Measurements from ENCODE around the gene DOCK4.

The DOCK4 gene

DNA sequence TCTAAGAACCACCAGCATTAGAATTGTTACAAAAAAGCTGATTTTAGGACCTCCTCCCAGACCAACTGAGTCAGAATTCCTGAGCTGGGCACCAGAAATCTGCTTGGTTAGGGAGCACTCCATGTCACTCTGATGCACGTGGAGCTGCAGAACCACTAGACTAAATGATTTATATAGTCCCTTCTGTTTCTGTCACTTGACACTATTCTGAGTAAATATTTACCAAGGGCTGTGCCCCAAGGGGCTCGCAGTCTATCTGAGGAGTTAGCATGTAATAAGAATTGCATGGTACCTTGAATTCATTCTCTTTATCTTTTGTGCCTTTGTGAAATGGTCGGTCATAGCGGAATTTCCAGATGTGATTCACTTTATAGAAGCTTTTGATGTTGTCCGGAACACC is 447.9 kb downstream of the DOCK4 start:
- TF ChIP-seq, protein P1, sequence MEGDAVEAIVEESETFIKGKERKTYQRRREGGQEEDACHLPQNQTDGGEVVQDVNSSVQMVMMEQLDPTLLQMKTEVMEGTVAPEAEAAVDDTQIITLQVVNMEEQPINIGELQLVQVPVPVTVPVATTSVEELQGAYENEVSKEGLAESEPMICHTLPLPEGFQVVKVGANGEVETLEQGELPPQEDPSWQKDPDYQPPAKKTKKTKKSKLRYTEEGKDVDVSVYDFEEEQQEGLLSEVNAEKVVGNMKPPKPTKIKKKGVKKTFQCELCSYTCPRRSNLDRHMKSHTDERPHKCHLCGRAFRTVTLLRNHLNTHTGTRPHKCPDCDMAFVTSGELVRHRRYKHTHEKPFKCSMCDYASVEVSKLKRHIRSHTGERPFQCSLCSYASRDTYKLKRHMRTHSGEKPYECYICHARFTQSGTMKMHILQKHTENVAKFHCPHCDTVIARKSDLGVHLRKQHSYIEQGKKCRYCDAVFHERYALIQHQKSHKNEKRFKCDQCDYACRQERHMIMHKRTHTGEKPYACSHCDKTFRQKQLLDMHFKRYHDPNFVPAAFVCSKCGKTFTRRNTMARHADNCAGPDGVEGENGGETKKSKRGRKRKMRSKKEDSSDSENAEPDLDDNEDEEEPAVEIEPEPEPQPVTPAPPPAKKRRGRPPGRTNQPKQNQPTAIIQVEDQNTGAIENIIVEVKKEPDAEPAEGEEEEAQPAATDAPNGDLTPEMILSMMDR (conservative IDR thresholded peaks at IDR 0.05), result no peak
- no peak for TF ChIP-seq ZFX (IDR thresholded peaks at IDR 0.05)
- H3K27ac ChIP-seq, result no peak overlapping the region

DNA sequence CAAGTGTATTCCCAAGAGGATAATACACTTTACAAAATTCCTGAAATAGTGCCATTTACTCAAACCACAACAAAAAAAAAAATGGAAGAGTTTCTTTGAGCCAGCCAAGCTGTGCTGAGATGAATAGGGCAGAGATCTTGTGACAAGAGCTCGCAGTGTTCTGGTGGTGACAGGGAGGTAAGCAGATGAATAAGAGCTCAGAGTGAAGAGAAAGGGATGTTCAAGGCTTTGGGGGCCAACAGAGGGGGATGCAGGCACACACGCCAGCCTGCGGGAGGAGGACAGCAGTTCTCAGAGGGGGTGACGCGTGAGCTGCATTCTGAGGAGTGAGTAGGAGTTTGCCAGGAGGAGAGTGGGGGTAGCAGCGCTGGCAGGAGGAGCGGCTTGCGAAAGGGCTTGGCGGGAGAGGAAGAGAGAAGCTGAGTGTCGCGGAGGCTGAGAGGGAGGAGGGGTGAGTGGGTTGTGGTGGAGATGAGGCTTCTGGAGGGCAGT is 449.5 kb downstream of the DOCK4 start:
- TF ChIP-seq, protein P1 (conservative IDR thresholded peaks at IDR 0.05), result no peak
- no peak for TF ChIP-seq ZFX (IDR thresholded peaks at IDR 0.05)
- no peak overlapping the region for H3K27ac ChIP-seq

DNA sequence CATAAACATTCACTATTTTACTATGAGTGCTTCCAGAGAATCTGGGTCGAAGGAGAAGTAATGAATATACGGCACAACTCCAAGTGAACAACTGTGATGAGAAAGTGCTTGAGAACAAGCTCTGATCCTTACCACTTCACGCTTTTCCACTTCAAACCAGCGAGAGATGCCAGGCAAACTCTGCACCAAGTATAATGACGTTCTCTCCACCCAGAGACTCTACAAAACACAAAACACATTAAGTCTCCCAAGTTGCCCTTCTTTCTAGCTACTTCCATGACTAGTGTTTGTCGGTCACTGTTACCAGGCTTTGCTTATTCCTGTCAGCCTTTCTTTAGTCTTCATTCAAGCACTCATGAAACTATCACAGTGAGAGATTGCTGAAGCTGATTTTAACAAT is 450.8 kb downstream of the DOCK4 start:
- TF ChIP-seq, protein P1 (conservative IDR thresholded peaks at IDR 0.05), result no peak
- TF ChIP-seq ZFX (IDR thresholded peaks at IDR 0.05), result no peak
- no peak overlapping the region for H3K27ac ChIP-seq

DNA sequence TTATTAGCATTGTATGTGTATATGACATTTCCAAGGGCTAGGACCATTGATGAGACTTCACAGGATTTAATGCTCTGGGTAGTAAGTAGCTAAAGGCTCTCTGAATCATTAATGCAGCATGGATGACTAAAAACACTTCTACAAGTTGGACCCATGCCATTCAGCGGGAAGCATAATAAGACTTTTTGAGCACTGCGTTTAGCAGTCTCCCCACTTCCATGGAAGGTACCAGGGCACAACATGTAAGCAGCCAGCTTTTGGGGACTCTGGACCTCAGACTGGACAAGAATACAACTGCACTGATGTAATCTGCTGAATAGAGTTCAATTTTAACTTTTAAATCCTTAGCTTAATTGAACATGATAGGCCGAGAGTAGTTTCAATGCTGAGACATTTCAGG is 452.2 kb downstream of the DOCK4 start:
- H3K27ac ChIP-seq, result no peak overlapping the region
- TF ChIP-seq, protein P1 (conservative IDR thresholded peaks at IDR 0.05), result no peak
- TF ChIP-seq ZFX (IDR thresholded peaks at IDR 0.05), result no peak

DNA sequence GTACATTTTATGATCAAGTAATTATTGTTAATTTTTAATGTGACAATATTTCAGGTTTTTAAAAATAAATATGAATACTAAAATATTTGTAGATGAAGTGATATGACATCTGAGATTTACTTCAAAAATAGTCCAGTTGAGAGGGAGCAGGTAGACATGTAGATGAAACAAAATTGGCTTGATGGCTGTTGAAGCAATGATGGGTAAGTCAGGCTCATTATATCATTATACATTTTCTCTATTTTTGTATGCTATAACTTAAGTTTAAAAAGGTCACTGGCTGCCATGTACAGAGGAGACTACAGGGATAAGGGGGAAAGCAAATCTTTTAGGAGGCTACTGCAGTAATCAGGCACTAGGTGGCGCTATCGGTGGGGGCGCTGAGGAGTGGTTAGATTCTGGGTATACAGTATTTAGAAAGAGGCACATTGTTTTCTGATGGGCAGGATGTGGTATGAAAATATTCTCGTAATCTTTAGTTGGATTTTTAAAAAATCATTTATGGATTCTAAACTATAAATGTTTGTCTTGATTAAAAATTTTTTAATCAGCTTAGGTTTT is 454.1 kb downstream of the DOCK4 start:
- TF ChIP-seq, protein P1 (conservative IDR thresholded peaks at IDR 0.05), result peak; percentile 100
- no peak for TF ChIP-seq ZFX (IDR thresholded peaks at IDR 0.05)
- H3K27ac ChIP-seq, result no peak overlapping the region

DNA sequence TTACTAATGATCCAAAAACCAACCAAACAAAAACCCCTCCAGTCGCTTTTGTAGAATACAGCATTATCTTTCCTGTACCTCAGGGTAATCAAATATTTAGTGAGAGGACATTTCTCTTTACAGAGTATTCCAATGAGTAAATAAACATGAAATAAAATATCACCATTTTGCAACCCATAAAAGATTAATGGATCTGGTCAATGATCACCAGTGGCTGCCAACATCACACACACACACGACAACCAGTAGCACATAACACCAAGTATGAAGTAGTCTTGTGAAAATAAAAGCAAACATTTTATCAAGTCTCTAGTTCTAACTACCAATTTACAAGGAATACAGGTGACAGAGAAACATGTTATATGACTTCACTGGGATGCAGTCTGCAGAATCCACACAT is 455.3 kb downstream of the DOCK4 start:
- no peak for TF ChIP-seq ZFX (IDR thresholded peaks at IDR 0.05)
- TF ChIP-seq, protein P1 (conservative IDR thresholded peaks at IDR 0.05), result no peak
- H3K27ac ChIP-seq, result peak overlapping the region; percentile 52; the same call in 1 of the 2 replicates

DNA sequence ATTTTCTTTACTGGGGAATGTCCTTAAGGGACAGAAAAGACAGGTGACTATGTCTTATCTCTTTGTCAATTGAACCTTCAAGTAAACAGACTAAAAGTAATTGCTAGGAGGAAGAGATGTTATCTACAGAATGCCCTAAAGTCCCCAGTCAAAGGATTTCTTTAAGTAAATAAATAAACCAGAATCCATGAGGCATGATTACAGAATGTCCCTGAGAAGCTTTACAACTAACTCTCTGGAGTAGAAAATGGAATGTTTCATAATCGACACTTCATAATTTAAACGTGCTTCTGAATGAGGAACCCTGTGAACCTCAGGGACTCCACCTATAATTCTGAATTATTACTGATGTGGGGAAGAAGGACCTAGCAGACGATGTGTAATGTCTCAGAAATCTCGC is 456.0 kb downstream of the DOCK4 start:
- peak overlapping the region; percentile 52; the same call in 1 of the 2 replicates for H3K27ac ChIP-seq
- no peak for TF ChIP-seq ZFX (IDR thresholded peaks at IDR 0.05)
- TF ChIP-seq, protein P1 (conservative IDR thresholded peaks at IDR 0.05), result no peak

All from C4-2B (cell line).